GM12878 (cell line): ENCODE data around the gene NFIX. TPM values are rescaled to one million over a fixed set of nuclear protein-coding genes. Genes with fewer than 3 reads are reported as not detected.

Experiments
- ATAC-seq: fragments of 200-7000 bp; cut with Tn5 transposase; 3 replicates; pipeline ENCODE4 v1.9.1; 2020; ENCODE audit warnings: mild to moderate bottlenecking, moderate library complexity
- BruUV-seq: library from RNA; stranded (reverse); fragments of 400-500 nt; replicated peaks from 2 replicates; lab custom pipeline; 2021; lab: Mats Ljungman, UMichigan
- CTCF ChIA-PET: fragments of 300-600 bp; sonication (Branson Sonifier 250); formaldehyde crosslinking; extraction: SDS; loops from one replicate; lab custom pipeline; 2021; ENCODE audit warnings: inconsistent platforms; lab: Yijun Ruan, JAX
- POLR2A ChIA-PET: fragments of 350-600 bp; formaldehyde crosslinking; extraction: SDS; loops from one replicate; lab custom pipeline; 2021; ENCODE audit warnings: inconsistent platforms; lab: Charles Lee
- RAD21 ChIA-PET: fragments of 300-600 bp; sonication (Branson Sonifier 250); formaldehyde crosslinking; loops from one replicate; lab custom pipeline; 2023; ENCODE audit warnings: antibody characterized with exemption; ENCODE audit not compliant: unreplicated experiment; lab: Charles Lee
- SMC1A ChIA-PET: fragments of 300-600 bp; sonication (Branson Sonifier 250); formaldehyde crosslinking; loops from one replicate; lab custom pipeline; 2023; ENCODE audit not compliant: unreplicated experiment, uncharacterized antibody; lab: Charles Lee
- DNase-seq: peaks from one replicate; pipeline ENCODE4 v3.0.0-alpha.2; 2011; ENCODE audit warnings: low read depth, low spot score
- FAIRE-seq: peaks from 3 replicates; lab custom pipeline; 2011; peaks lifted over from hg19 to GRCh38; lab: Jason Lieb, UNC
- H2AFZ ChIP-seq: 2 replicates; pipeline ENCODE4 v1.6.0; 2011; ENCODE audit warnings: low read depth, low read length, control low read depth; ENCODE audit not compliant: control insufficient read depth
- H3K27ac ChIP-seq: 2 replicates; pipeline ENCODE4 v1.5.1; 2011; ENCODE audit warnings: control low read depth; ENCODE audit not compliant: control insufficient read depth, insufficient read depth
- H3K27me3 ChIP-seq, 2 experiments: replicated peaks in 1 of 2; 2 replicates each; pipeline versions ENCODE4 v1.6.0 to v1.6.1; 2011; ENCODE audit warnings: low read length in 1 of 2; ENCODE audit not compliant: control insufficient read depth in 2 of 2, insufficient read depth in 2 of 2
- H3K36me3 ChIP-seq, 2 experiments: 2 replicates each; pipeline ENCODE4 v1.5.1; 2011; ENCODE audit warnings: low read length in 1 of 2; ENCODE audit not compliant: control insufficient read depth in 2 of 2, insufficient read depth in 2 of 2
- H3K4me1 ChIP-seq: 2 replicates; pipeline ENCODE4 v1.6.1; 2011; ENCODE audit warnings: mild to moderate bottlenecking, low read length, moderate library complexity, mixed read lengths; ENCODE audit not compliant: control insufficient read depth, insufficient read depth
- H3K4me2 ChIP-seq: 2 replicates; pipeline ENCODE4 v1.6.0; 2011; ENCODE audit warnings: control low read depth; ENCODE audit not compliant: control insufficient read depth, insufficient read depth
- H3K4me3 ChIP-seq: fragments of 200-600 bp; sonication (generic); 2 replicates; pipeline ENCODE4 v1.5.1; 2016
- H3K79me2 ChIP-seq: 2 replicates; pipeline ENCODE4 v1.6.0; 2011; ENCODE audit warnings: low read length; ENCODE audit not compliant: control insufficient read depth, insufficient read depth
- H3K9ac ChIP-seq: 2 replicates; pipeline ENCODE4 v1.8.0; 2011; ENCODE audit warnings: low read length, control low read depth, mixed read lengths; ENCODE audit not compliant: control insufficient read depth, insufficient read depth
- H3K9me3 ChIP-seq: replicated peaks from 3 replicates; pipeline ENCODE4 v1.5.1; 2011; ENCODE audit warnings: mild to moderate bottlenecking, low read length; ENCODE audit not compliant: control insufficient read depth, insufficient read depth
- H4K20me1 ChIP-seq: 2 replicates; pipeline ENCODE4 v1.6.0; 2011; ENCODE audit not compliant: control insufficient read depth, insufficient read depth
- ATF2 ChIP-seq: IDR thresholded peaks from 2 replicates; pipeline ENCODE4 v1.6.1; 2012; ENCODE audit warnings: low read length, inconsistent platforms
- CEBPB ChIP-seq, 2 experiments: fragments of 150-350 bp in 1 of 2; IDR thresholded peaks; 2 replicates each; pipeline ENCODE4 v1.6.1; 2012 to 2014; ENCODE audit warnings: low read depth in 2 of 2, low read length in 2 of 2, borderline replicate concordance in 1 of 2, inconsistent platforms in 1 of 2
- EED ChIP-seq: sonication (generic); IDR thresholded peaks from 2 replicates; pipeline ENCODE4 v1.6.1; 2016; ENCODE audit warnings: antibody characterized with exemption, low read depth
- HDAC2 ChIP-seq: fragments of 200-600 bp; sonication (generic); IDR thresholded peaks from 2 replicates; pipeline ENCODE4 v1.6.1; 2017
- HDAC6 ChIP-seq: fragments of 200-600 bp; sonication (generic); IDR thresholded peaks from one replicate; pipeline ENCODE4 v1.8.0; 2017; ENCODE audit warnings: antibody characterized with exemption; ENCODE audit not compliant: unreplicated experiment
- IRF3 ChIP-seq: fragments of 450-650 bp; IDR thresholded peaks from 2 replicates; pipeline ENCODE4 v1.6.1; 2014; ENCODE audit warnings: mild to moderate bottlenecking
- IRF4 ChIP-seq: IDR thresholded peaks from 2 replicates; pipeline ENCODE4 v1.6.1; 2011; ENCODE audit warnings: low read depth, low read length
- LARP7 ChIP-seq: fragments of 450-650 bp; IDR thresholded peaks from 2 replicates; pipeline ENCODE4 v1.6.1; 2017; ENCODE audit warnings: mild to moderate bottlenecking
- RAD21 ChIP-seq: IDR thresholded peaks from 2 replicates; pipeline ENCODE4 v1.6.1; 2011; ENCODE audit warnings: mild to moderate bottlenecking, low read depth, low read length, moderate library complexity; ENCODE audit not compliant: insufficient read depth
- RBBP5 ChIP-seq: fragments of 200-600 bp; sonication (generic); conservative IDR thresholded peaks from 2 replicates; pipeline ENCODE4 v1.6.1; 2016
- RCOR1 ChIP-seq: conservative IDR thresholded peaks from 2 replicates; pipeline ENCODE4 v1.6.1; 2012; ENCODE audit warnings: low read depth, low read length, improper control_type of control experiment
- TARDBP ChIP-seq: IDR thresholded peaks from 2 replicates; pipeline ENCODE4 v1.6.1; 2016; ENCODE audit warnings: borderline replicate concordance
- TBL1XR1 ChIP-seq: IDR thresholded peaks from 2 replicates; pipeline ENCODE4 v1.6.1; 2012; ENCODE audit warnings: low read depth, low read length, improper control_type of control experiment
- TCF12 ChIP-seq: IDR thresholded peaks from 2 replicates; pipeline ENCODE4 v1.6.1; 2011; ENCODE audit warnings: low read depth, mild to moderate bottlenecking, low read length
- ZNF592 ChIP-seq: fragments of 450-650 bp; IDR thresholded peaks from 2 replicates; pipeline ENCODE4 v1.6.1; 2017; ENCODE audit warnings: mild to moderate bottlenecking, moderate library complexity
- ZSCAN29 ChIP-seq: fragments of 450-650 bp; IDR thresholded peaks from 2 replicates; pipeline ENCODE4 v1.6.1; 2017; ENCODE audit warnings: mild to moderate bottlenecking, moderate library complexity
- WGBS: methylation state at CpG from one replicate; pipeline ENCODE4 v1.1.6; 2016; ENCODE audit warnings: low lambda C conversion rate; ENCODE audit not compliant: insufficient replicate concordance, insufficient coverage; ENCODE audit errors: missing lambda C conversion rate; 5-methylcytosine and 5-hydroxymethylcytosine counted together
- in situ Hi-C: fragments of 300-500 bp; cut with MboI; formaldehyde crosslinking; loops from 9 replicates; pipeline ENCODE4 v1.14.3; 2018; ENCODE audit warnings: mixed read lengths
- intact Hi-C: fragments of 100-400 bp; cut with micrococcal nuclease; formaldehyde crosslinking; loops from one replicate; pipeline ENCODE4 v1.14.2; 2022; ENCODE audit not compliant: unreplicated experiment
- polyA plus RNA-seq, 11 experiments: library from polyadenylated mRNA; depleted of rRNA in 4 of 11; unstranded in 6 of 11; stranded (reverse) in 5 of 11; fragments of >200 nt; fragmentation: Nextera tagmentation in 4 of 11; fragmentation: Illumina TruSeq in 1 of 11; extraction: Ambion mirVana in 4 of 11; extraction: Trizol in 1 of 11; gene quantifications; 1 replicate in 1 of 11; 2 replicates in 10 of 11; pipeline versions ENCODE4 v1.2.1 to v1.2.3, GENCODE V29; 2011 to 2016; ENCODE audit warnings: inconsistent platforms in 2 of 11, missing spikeins in 2 of 11, low read depth in 1 of 11
- total RNA-seq, 4 experiments: library from RNA; depleted of rRNA in 3 of 4; stranded (reverse); fragments of >200 nt in 3 of 4; fragmentation: Illumina TruSeq in 1 of 4; extraction: Trizol in 1 of 4; gene quantifications; 2 replicates each; pipeline versions ENCODE4 v1.2.1 to v1.2.3, GENCODE V29; 2013 to 2021
- TF ChIP-seq, protein P1 (sequence below): fragments of 450-650 bp; IDR thresholded peaks from 2 replicates; pipeline ENCODE4 v1.6.1; 2018; ENCODE audit warnings: borderline replicate concordance, mild to moderate bottlenecking; ENCODE audit not compliant: partially characterized antibody

Gene NFIX
- total and polyA plus RNA-seq, 10 of the 15 experiments (the other 5 are each of a cell fraction or from before 2014, with no cell fraction given) = 0.02 to 2.2 (median 0.28) TPM

DNA sequence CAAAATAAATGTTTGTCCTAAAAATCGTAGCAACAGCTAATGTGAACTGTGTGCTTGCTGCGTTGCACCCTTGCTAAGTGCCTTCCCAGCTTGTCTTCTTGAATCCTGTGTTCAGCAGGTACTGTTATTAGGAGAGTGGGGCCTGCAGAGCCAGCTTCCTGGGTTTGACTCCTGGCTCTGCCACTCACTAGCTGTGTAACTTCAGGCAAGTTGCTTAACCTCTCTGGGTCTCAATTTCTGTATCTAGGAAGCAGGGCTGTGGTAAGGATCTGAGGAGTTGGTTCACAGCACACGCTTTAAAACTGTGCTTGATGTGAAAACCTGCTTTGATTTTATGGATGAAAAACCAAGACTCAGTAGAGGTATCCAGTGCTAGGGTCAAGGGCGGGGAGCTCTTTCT is 10.0 kb downstream of the NFIX start:
- H2AFZ ChIP-seq = no peak overlapping the region
- ATAC-seq (no peak), DNase-seq (no peak), FAIRE-seq (no peak)
- ChIA-PET RAD21 (no interaction called here), CTCF (interaction anchor here (0.6 to 2.1 kb wide), 7 partner anchors 12 to 973 kb away, joined by 3 to 8 read pairs (median 5); no protein-coding TSS in a partner anchor), SMC1A (interaction anchor here (1.0 kb wide), 1 partner anchor 27 kb away, joined by 3 read pairs; no protein-coding TSS in a partner anchor), POLR2A (interaction anchor here (1.1 kb wide), 1 partner anchor 28 kb away, joined by 3 read pairs; no protein-coding TSS in a partner anchor)
- WGBS = 11% methylated on average over 4 of the region's 4 CpGs
- H3K79me2 ChIP-seq = no peaks in the 10 kb centered on the region
- H3K4me2 ChIP-seq = no peak overlapping the region
- no peak overlapping the region for H3K4me3 ChIP-seq
- no peaks in the 10 kb centered on the region for H3K9me3 ChIP-seq
- intact Hi-C loops = no loop called here
- no peak overlapping the region for H3K27ac ChIP-seq
- H3K36me3 ChIP-seq = no peaks in the 10 kb centered on the region
- H3K9ac ChIP-seq = no peak overlapping the region
- in situ Hi-C loops = no loop called here
- H3K4me1 ChIP-seq = no peaks in the 10 kb centered on the region
- no TSS peak for BruUV-seq
- H3K27me3 ChIP-seq = peaks cover 0 to under 1% of the 10 kb centered on the region in 2 experiments; a peak in 3 of 4 replicates
- no peaks in the 10 kb centered on the region for H4K20me1 ChIP-seq
- no peak for TF ChIP-seq TARDBP
- no peak for TF ChIP-seq HDAC6
- TF ChIP-seq, protein P1, sequence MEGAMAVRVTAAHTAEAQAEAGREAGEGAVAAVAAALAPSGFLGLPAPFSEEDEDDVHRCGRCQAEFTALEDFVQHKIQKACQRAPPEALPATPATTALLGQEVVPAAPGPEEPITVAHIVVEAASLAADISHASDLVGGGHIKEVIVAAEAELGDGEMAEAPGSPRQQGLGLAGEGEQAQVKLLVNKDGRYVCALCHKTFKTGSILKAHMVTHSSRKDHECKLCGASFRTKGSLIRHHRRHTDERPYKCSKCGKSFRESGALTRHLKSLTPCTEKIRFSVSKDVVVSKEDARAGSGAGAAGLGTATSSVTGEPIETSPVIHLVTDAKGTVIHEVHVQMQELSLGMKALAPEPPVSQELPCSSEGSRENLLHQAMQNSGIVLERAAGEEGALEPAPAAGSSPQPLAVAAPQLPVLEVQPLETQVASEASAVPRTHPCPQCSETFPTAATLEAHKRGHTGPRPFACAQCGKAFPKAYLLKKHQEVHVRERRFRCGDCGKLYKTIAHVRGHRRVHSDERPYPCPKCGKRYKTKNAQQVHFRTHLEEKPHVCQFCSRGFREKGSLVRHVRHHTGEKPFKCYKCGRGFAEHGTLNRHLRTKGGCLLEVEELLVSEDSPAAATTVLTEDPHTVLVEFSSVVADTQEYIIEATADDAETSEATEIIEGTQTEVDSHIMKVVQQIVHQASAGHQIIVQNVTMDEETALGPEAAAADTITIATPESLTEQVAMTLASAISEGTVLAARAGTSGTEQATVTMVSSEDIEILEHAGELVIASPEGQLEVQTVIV = no peak
- no peak for TF ChIP-seq ZNF592
- TF ChIP-seq IRF3 = no peak
- no peak for TF ChIP-seq RAD21
- no peak for TF ChIP-seq IRF4
- TF ChIP-seq HDAC2 = no peak
- no peak for TF ChIP-seq RCOR1
- TF ChIP-seq LARP7 = no peak
- TF ChIP-seq EED = no peak
- TF ChIP-seq TBL1XR1 = no peak
- no peak for TF ChIP-seq RBBP5
- no peak for TF ChIP-seq ATF2
- TF ChIP-seq CEBPB (IDR thresholded peaks at IDR 0.05; ENCODE audit: borderline replicate concordance in 1 of 2, low read depth in 2 of 2, low read length in 2 of 2) = no peak
- TF ChIP-seq TCF12 = no peak
- no peak for TF ChIP-seq ZSCAN29
